ENCODE data around the gene TMEM97.
"Not testable (repeated sequence)": the region's sequence is repeated elsewhere in the genome, so short reads cannot be mapped to it uniquely, and the experiment has no call there.

The TMEM97 gene

DNA sequence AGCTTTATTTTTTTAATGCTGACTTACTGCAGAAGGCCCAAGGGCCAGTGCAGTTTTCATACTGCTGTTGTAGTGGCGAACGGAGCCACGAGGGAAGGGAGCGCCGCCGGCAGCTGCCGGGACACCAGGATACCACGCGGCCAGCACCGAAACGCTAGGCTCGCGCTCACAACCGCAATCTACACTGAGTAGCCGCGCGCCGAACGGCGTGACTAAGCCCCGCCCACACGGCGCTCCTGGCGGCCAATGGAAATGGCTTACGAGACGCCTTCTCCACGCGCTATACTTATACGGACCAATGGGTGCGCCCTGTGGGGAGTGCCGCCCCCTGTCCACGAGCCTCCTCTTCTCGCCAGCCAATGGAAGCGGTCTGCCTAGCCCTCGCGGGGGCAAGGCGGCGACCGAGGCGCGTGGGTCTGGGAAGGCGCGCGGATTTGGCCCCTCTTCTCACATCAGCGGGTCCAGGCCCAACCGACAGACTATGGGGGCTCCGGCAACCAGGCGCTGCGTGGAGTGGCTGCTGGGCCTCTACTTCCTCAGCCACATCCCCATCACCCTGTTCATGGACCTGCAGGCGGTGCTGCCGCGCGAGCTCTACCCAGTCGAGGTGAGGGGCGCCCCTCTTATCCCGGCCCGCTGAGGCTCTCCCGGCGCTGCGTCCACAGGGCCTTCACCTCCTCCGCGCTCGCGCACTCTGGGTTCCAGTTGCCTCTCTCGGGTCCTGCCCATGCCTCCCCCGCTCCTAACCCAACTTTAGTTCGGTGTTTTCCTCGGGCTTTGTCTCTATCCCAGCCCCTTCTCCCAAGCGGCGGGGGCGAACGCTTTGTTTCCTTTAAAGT is at the start of gene TMEM97:
TMEM97 (plus strand) TSS at position 442 of the 839 bp plus-strand sequence; CDS start at position 482, 40 bp downstream.
- DNase-seq: peak; percentile 94

DNA sequence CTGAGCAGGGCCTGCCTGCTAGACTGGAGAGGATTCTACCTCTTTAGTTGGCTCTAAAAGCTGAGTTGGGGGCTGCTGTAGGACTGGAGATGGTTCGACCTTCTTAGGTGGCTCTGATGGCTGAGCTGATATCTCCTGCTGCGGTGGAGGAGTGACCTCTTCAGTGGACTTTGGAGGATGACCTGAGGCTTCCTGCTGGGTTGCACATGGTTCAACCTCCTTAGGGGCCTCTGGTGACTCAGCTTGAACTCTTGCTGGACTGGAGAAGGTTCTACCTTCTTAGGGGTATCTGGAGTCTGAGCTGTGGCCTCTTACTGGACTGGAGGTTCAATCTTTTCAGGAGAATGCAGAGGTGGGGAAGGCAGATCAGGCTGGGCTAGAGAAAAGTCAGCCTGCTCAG is 48.9 kb upstream of the TMEM97 start:
- no peak for DNase-seq

DNA sequence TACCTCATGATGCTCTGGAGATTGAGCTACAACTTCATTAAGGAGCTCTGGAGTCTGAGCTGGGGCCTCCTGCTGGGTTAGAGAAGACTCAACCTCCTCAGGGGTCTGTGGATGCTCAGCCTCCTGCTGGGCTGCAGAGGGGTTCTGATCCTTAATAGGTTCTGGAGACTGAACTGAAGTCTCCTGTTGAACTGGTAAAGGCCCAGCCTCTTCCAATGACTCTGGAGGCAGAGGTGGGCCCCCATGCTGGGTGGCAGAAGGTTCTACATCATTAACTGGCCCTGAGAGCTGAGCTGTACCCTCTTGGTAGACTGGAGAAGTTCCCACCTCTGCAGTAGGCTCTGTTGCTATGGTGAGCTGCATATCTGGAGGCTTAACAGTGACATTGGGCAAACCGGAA is 48.1 kb upstream of the TMEM97 start:
- DNase-seq: no peak

DNA sequence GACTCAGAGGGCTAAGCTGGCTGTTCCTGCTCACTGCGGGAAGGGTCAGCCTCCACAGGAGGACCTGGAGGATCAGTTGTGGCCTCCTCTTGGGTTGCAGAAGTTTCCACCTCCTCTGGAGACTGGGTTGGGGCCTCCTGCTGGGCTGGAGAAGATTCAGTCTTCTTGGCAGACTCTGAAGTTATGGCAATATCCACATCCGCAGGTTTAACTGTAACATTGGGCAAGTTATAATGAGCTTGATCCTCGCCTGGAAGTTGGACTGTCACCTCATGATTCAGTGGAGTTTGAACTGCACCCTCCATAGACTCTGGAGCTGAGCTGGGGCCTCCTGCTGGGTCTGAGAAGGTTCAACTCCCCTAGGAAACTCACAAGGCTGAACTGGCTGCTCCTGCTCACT is 47.6 kb upstream of the TMEM97 start:
- DNase-seq: no peak

DNA sequence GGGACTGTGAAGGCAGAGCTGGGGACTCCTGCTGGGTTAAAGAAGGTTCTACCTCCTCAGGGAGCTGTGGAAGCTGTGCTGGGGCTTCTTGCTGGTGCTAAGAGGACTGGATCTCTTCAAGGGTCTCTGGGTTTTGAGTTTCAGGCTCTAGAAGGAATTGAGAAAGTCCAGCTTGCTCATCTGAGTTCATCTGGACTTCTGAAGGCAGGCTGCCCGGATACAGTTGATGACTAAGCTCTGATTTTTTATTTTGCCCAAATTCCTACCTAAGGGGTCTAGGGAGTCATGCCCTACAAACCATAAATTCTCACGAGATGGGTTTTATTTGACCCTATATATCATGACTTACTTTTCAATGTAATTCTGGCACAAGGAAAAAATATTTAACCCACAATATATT is 46.8 kb upstream of the TMEM97 start:
- DNase-seq: no peak

DNA sequence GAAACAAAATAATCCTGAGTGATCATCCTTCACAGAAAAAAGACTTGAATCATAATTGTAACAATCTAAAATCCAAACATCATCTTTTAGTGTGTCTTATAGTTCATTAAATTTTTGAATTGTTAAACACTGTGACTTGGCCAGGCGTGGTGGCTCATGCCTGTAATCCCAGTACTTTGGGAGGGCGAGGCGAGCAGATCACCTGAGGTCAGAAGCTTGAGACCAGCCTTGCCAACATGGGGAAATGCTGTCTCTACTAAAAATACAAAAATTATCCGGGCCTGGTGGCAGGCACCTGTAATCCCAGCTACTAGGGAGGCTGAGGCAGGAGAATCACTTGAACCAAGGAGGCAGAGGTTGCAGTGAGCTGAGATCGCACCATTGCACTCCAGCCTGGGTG is 45.7 kb upstream of the TMEM97 start:
- not testable (repeated sequence) for DNase-seq

DNA sequence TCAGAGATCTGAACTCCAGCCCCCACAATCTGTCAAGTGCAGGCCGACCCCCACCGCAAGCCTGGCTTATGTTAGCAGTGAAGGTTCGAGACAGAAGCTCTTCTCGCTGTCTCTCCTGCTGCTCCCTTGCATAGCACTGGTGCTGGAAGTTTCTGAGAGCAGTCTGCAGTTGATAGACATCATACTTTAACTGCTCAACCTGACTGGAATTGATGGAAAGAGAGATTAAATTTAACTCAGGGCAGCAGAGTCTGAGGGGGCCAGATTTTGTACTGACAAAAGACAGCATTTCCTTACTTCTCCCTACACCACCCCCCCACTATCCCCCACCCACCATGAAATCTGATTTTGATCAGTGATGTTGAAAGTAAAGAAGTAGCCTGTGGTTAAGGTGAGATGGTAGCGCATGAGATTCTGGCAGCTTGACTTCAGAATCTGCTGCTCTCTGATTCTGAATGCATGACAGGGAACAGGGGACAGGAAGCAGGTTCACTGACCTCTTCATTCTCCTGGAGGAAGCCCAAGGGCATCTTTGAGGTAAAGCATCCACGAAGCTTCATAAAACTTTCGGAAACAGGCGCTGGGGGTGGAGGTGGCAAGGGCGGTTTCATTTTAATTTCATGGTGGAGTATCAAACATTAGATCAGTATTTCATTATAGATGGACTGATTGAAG is 44.3 kb upstream of the TMEM97 start:
- DNase-seq: no peak

DNA sequence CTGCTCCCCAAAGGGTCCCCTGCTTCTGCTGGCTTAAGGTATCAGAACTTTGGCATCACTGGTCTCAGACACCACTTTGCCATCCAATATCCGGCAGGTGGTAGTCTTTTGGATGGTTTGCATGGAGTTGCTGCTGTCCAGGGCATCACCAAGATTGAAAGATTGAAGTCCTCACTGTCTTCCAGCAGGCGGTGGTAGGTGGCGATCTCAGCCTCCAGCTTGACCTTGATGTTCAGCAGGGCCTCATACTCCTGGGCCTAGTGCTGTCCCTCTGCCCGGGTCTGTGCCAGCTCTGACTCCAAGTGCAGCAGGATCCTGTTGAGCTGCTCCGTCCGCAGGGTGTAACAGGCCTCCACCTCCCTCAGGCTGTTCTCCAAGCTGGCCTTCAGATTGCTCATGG is 43.0 kb upstream of the TMEM97 start:
- DNase-seq: no peak

DNA sequence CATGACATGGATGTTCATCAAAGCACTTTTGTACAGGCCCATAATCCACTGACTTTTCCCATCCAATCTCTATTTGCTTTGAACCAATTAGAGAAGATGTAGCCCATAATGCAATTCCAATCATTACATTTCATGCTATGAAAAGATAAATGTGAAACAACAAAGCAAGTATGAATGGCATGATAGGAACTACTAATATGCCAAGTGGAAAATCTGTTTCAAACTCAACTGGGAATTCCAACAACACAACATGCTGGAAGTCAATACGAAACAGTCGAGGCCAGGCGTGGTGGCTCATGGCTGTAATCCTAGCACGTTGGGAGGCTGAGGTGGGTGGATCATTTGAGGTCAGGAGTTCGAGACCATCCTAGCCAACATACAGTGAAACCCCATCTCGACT is 39.6 kb upstream of the TMEM97 start:
- DNase-seq: no peak

DNA sequence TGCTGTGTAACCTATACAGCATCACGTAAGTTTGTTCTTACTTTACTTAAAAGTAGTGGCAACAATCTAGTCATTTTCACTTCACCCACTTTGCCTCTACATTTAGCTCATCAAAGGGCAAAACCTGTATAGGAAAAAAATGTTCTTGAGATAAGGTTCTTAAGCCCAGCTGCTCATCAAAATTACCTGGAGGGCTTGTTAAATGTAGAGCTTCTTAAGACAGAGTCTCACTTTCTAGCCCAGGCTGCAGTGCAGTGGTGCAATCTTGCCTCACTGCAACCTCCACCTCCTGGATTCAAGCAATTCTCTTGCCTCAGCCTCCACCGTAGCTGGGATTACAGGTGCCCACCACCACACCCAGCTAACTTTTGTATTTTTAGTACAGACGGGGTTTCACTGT is 38.2 kb upstream of the TMEM97 start:
- DNase-seq: no peak

DNA sequence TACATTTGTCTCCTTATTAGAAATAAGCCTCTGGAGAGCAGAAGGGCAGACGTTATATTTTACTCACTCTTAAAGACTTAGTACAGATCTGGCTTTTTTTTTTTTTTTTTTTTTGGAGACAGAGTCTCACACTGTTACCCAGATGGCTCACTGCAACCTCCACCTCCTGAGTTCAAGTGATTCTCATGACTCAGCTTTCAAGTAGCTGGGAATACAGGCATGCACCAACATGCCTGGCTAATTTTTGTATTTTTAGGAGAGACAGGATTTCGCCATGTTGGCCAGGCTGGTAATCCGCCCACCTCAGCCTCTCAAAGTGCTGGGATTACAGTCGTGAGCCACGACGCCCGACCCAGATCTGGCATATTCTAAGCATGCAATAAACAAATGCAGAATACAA is 36.4 kb upstream of the TMEM97 start:
- no peak for DNase-seq

DNA sequence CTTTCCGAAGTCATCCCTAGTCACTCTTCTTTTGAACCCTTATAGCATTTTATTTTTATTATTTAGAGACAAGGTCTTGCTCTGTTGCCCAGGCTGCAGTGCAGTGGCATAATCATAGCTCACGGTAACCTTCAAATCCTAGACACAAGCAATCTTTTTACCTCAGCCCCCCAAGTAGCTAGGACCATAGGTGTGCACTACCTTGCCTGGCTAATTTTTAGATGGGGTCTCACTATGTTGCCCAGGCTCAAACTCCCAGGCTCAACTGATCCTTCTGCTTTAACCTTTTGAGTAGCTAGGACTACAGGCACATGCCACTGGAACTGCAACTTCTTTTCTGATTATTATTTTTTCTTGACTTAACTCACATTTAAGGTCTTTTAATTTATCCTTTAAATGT is 33.0 kb upstream of the TMEM97 start:
- no peak for DNase-seq

DNA sequence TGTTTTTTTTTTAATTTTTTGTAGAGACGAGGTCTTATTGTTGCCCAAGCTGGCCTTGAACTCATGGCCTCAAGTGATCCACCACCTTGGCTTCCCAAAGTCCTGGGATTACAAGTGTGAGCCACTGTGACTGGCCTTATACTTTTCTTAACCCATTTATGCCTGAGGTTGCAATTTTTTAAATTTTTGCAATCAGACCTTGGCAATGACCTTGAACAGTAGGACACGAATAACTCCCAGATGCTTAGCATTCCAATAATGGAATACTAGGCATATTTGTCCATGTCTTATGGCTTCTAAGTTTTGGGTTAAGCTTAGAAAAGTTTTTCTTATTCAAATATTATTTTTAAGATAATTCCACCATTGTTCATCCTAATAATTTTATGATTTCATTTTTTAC is 28.3 kb upstream of the TMEM97 start:
- no peak for DNase-seq

DNA sequence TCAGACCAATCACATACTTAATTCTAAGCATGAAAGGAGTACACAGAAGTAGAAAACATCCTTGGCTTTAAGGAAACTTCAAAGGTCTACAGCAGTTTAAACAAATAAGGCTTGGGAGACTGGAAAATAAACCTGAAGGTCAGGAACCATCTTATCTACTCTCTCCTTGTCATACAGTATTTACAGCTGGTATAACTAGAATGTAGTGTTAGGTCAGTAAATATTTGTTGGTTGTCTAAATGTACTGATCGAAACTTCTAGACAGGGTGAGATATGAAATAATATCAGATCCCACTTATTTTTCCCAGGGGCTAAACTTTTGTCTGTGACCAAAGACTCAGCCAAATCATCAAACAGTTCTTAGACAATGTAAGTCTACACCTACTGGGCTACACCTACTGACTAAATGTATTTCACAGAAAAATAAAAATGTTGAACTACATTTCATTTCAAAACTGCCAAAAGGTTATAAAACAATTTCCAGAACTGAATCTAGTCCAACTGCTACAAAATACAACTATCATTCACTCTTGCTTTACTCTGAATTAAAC is 27.1 kb upstream of the TMEM97 start:
- DNase-seq: no peak

DNA sequence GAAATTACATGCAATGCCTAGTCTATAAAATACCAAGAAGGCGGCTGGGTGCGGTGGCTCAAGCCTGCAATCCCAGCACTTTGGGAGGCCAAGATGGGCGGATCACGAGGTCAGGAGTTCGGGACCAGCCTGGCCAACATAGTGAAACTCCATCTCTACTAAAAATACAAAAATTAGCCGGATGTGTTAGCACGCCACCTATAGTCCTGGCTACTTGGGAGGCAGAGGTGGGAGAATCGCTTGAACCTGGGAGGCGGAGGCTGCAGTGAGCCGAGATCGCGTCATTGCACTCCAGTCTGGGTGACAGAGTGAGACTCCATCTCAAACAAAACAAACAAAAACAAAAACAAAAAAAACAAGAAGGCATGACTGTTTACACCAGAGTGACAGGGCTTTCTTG is 26.1 kb upstream of the TMEM97 start:
- not testable (repeated sequence) for DNase-seq

DNA sequence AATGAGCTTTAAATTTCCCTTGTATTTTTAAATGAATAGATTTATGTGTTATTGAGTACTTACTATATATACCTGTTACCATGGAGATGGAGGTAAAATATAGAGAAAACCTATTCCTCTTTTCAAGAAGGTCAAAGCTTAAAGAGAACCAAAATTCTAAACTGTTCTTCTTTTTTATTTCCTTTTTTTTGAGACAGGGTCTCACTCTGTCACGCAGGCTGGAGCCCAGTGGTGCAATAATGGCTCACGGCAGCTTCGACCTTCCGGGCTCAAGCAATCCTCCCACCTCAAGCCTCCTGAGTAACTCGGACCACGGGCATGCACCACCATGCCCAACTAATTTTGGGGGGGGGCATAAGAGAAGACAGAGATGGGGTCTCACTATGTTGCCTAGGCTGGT is 25.0 kb upstream of the TMEM97 start:
- DNase-seq: no peak

DNA sequence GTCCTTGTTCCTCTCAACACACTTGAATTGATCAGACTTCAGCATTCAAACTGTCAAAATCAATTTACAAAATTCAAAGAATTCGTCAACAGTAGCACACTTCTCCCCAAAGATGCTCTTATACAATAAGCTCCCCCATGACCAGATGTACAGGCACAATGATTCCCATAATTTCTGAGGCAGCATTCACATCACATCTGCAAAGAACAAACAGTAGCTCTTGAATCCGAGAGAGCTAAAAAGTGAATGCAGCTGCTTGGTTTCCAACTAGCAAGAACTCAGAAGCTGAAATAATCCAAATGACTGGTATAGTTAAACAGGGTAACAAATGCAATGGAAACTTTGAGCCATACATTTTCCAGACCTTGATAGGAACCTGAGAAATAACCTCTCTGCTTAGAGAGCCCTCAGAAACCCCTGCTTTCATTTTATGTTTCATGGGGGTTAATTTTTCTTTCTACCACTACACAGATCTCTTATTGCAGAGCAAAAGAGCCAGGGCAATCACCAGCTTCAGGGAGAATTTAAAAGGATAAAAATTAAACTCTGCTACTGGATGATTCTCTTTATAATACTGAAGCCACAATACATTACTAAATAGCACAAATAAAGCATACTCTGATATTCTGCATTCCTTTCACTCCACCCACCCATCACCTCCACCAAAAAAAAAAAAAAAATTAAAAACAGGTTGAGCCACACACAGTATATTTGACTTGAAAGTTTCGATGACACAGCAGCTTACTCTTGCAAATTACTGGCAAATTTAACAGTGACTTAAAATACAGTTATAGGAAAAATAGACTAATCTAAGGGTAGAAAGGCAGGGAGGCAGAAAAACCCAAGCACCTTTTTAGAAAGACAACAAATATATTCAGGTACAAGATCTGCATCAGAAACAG is 23.1 kb upstream of the TMEM97 start:
- DNase-seq: no peak

DNA sequence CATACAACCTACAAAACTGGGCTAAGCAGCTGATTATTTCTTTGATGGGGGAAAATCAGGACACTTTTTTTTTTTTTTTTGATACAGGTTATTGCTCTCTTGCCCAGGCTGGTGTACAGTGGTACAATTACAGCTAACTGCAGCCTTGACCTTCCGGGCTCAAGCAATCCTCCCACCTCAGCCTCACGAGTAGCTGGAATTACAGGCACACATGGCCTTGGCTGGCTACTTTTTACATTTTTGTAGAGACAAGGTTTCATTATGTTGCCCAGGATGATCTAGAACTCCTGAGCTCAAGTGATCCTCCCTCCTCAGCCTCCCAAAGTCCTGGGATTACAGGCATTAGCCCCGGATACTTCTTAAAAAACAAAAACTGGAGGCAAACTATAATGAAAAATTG is 20.6 kb upstream of the TMEM97 start:
- no peak for DNase-seq

DNA sequence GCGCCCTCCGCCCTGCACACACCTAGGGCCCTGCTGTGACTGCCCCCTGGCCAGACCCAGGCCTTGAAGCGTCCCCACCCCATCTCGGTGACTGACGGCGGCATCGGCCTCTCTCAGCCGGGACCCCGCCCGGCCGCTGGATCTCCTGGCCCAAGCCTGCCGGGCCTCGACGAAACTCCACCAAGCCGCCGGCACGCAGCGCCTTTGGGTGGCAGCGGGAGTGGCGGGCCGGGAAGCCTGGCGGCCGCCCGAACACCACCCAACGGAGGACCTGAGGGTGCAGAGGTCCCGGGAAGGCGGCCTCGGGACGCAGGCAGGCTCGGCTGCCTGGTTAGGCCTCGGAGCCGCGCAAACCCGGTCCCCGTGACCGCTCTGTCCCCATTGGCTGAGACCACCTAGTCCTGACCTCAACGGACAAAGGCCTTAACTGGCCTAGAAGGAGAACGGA is 12.0 kb upstream of the TMEM97 start:
- no peak for DNase-seq

DNA sequence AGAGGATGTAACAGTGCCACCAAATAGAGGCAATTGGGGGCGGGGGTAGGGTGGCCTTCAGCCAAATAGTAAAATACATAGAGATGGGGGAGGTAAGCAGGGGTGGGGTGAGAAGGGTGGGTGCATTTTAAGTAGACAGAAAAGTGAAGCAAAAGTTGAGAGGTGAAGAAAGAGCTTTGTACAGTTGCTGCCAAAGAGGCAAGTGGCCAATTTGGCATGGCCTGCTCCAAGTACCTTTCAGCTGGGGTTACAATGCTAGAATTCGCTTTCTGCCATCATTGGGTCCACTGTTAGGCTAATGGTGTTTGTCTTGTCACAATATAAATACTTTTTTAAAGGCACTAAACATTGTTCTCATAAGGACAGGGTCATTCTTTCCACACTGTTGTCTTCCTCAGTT is 5.2 kb upstream of the TMEM97 start:
- DNase-seq: no peak

DNA sequence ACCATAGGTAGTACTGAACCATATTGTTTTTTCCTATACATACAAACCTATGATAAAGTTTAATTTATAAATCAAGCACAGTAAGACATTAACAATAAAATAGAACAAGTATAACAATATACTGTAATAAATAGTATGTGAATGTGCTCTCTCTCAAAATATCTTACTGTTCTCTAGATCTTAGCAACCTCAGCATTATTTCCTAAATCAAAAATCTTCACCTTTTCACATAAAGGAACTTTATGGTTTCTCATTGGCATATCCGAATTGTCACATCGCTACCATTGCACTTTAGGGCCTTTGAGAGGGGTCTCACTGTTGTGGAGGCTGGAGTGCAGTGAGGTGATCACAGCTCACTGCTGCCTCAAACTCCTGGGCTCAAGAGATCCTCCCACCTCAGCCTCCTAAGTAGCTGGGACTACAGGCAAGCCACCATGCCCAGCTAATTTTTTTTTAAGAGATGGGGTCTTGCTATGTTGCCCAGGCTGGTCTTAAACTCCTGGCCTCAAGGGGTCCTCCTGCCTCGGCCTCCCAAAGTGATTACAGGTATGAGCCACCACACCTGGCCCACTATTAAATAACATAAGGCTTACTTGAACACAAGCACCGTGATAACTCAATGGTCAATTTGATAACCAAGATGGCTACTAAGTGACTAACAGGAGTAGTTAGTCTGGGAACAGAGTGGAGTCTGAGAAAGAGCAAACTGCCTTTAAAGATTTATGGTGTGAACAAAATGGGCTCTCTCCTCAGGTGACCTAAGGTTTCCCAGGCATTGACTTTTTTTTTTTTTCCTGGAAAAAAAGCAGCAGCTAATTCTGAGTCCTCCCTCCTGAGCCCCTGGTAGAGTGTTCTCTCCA is 2.9 kb upstream of the TMEM97 start:
- no peak for DNase-seq
